HCT116 (cell line): ENCODE results near the gene EIF4E3. TPM values are rescaled to one million over a fixed set of nuclear protein-coding genes. Genes with fewer than 3 reads are reported as not detected.

ENCODE experiments used
- ATAC-seq: fragments of 200-7000 bp; cut with Tn5 transposase; 2 replicates; pipeline ENCODE4 v1.9.1; 2020; ENCODE audit warnings: mild to moderate bottlenecking, moderate library complexity
- BruUV-seq: library from RNA; stranded (reverse); fragments of 400-500 nt; replicated peaks from 2 replicates; lab custom pipeline; 2021; lab: Mats Ljungman, UMichigan
- CTCF ChIA-PET: fragments of 300-600 bp; sonication (Branson Sonifier 250); formaldehyde crosslinking; loops from one replicate; lab custom pipeline; 2021; ENCODE audit warnings: antibody characterized with exemption; lab: Charles Lee
- POLR2A ChIA-PET: fragments of 300-600, 350-600 bp; sonication (Branson Sonifier 250); formaldehyde crosslinking; loops from one replicate; lab custom pipeline; 2021; ENCODE audit warnings: antibody characterized with exemption; lab: Charles Lee
- RAD21 ChIA-PET, 2 experiments: fragments of 300-600 bp; sonication (Branson Sonifier 250); formaldehyde crosslinking; loops; one replicate each; lab custom pipeline; 2023; ENCODE audit warnings: low total read pairs in 2 of 2; ENCODE audit not compliant: uncharacterized antibody in 2 of 2, unreplicated experiment in 2 of 2, low non-redundant PET in 1 of 2; lab: Charles Lee
- DNase-seq: peaks from one replicate; pipeline ENCODE4 v3.0.0-alpha.2; 2010; ENCODE audit warnings: low read depth, low spot score
- H2AFZ ChIP-seq: fragments of 200-600 bp; shearing (Covaris generic), sonication (generic); 2 replicates; pipeline ENCODE4 v1.6.1; 2017; ENCODE audit warnings: low read depth, mixed run types, mixed read lengths, antibody characterized with exemption, low read length; ENCODE audit not compliant: poor library complexity, severe bottlenecking
- H3K27ac ChIP-seq: 2 replicates; pipeline ENCODE4 v1.5.1; 2012; ENCODE audit warnings: low read depth, low read length
- H3K27me3 ChIP-seq: fragments of 200-600 bp; sonication (generic); 2 replicates; pipeline ENCODE4 v1.6.1; 2016; ENCODE audit warnings: mixed run types, low read length, mixed read lengths; ENCODE audit not compliant: insufficient read depth
- H3K36me3 ChIP-seq, 2 experiments: fragments of 200-500 bp in 1 of 2; fragments of 200-600 bp in 1 of 2; sonication (Bioruptor generic) in 1 of 2; sonication (generic) in 1 of 2; 2 replicates each; pipeline versions ENCODE4 v1.5.1 to v1.6.1; 2014 to 2016; ENCODE audit warnings: low read length in 2 of 2, inconsistent platforms in 1 of 2, mixed read lengths in 1 of 2, mixed run types in 1 of 2; ENCODE audit not compliant: insufficient read depth in 2 of 2, control insufficient read depth in 1 of 2
- H3K4me1 ChIP-seq, 2 experiments: fragments of 200-600 bp in 1 of 2; sonication (generic) in 1 of 2; 2 replicates each; pipeline versions ENCODE4 v1.5.1 to v1.6.1; 2012 to 2017; ENCODE audit warnings: low read length in 2 of 2, inconsistent platforms in 1 of 2, mild to moderate bottlenecking in 1 of 2, mixed read lengths in 1 of 2, mixed run types in 1 of 2, moderate library complexity in 1 of 2; ENCODE audit not compliant: insufficient read depth in 2 of 2, control insufficient read depth in 1 of 2
- H3K4me2 ChIP-seq: fragments of 200-600 bp; sonication (generic); 2 replicates; pipeline ENCODE4 v1.6.1; 2017; ENCODE audit warnings: mixed run types, low read length, mixed read lengths
- H3K4me3 ChIP-seq, 2 experiments: fragments of 200-600 bp in 1 of 2; sonication (generic) in 1 of 2; replicated peaks in 1 of 2; 2 replicates each; pipeline ENCODE4 v1.5.1; 2011 to 2016; ENCODE audit warnings: low read length in 2 of 2, control low read depth in 1 of 2, low read depth in 1 of 2, mild to moderate bottlenecking in 1 of 2, mixed read lengths in 1 of 2, mixed run types in 1 of 2
- H3K79me2 ChIP-seq: fragments of 200-600 bp; sonication (generic); 2 replicates; pipeline ENCODE4 v1.6.1; 2017; ENCODE audit warnings: mild to moderate bottlenecking, mixed run types, low read length, moderate library complexity, mixed read lengths; ENCODE audit not compliant: insufficient read depth
- H3K9ac ChIP-seq: fragments of 200-600 bp; sonication (generic); 2 replicates; pipeline ENCODE4 v1.6.1; 2016; ENCODE audit warnings: low read length, mixed read lengths
- H3K9me2 ChIP-seq: fragments of 200-600 bp; sonication (generic), shearing (Covaris generic); 2 replicates; pipeline ENCODE4 v1.6.1; 2017; ENCODE audit warnings: mixed run types, mild to moderate bottlenecking, moderate library complexity; ENCODE audit not compliant: insufficient read depth
- H3K9me3 ChIP-seq, 2 experiments: fragments of 200-500 bp in 1 of 2; fragments of 200-600 bp in 1 of 2; sonication (Bioruptor generic) in 1 of 2; sonication (generic) in 1 of 2; 2 replicates each; pipeline ENCODE4 v1.6.1; 2014 to 2017; ENCODE audit warnings: low read length in 2 of 2, mixed read lengths in 2 of 2, inconsistent platforms in 1 of 2, low read depth in 1 of 2, mild to moderate bottlenecking in 1 of 2, mixed run types in 1 of 2, moderate library complexity in 1 of 2; ENCODE audit not compliant: control insufficient read depth in 1 of 2, insufficient read depth in 1 of 2
- H4K20me1 ChIP-seq: fragments of 200-600 bp; sonication (generic), shearing (Covaris generic); 2 replicates; pipeline ENCODE4 v1.6.1; 2017; ENCODE audit warnings: mixed run types, mild to moderate bottlenecking, moderate library complexity; ENCODE audit not compliant: insufficient read depth
- ATF3 ChIP-seq: IDR thresholded peaks from 2 replicates; pipeline ENCODE4 v1.6.1; 2012
- FOSL1 ChIP-seq: IDR thresholded peaks from 2 replicates; pipeline ENCODE4 v1.6.1; 2012; ENCODE audit warnings: low read depth
- POLR2A ChIP-seq: IDR thresholded peaks from 2 replicates; pipeline ENCODE4 v1.7.0; 2011; ENCODE audit warnings: borderline replicate concordance; ENCODE audit not compliant: insufficient read depth, insufficient read length; ENCODE audit errors: extremely low read depth
- POLR2AphosphoS5 ChIP-seq: IDR thresholded peaks from 2 replicates; pipeline ENCODE4 v1.6.1; 2011; ENCODE audit warnings: mild to moderate bottlenecking, low read depth, low read length, moderate library complexity
- SIN3A ChIP-seq: IDR thresholded peaks from 2 replicates; pipeline ENCODE4 v1.6.1; 2012; ENCODE audit warnings: low read depth
- SP1 ChIP-seq: IDR thresholded peaks from 2 replicates; pipeline ENCODE4 v1.6.1; 2012; ENCODE audit warnings: low read depth
- ZFX ChIP-seq: fragments of 450-650 bp; IDR thresholded peaks from 2 replicates; pipeline ENCODE4 v1.6.1; 2017
- intact Hi-C: fragments of 100-400 bp; cut with micrococcal nuclease; formaldehyde crosslinking; loops from 2 replicates; pipeline ENCODE4 v1.10.0; 2022
- total RNA-seq: library from RNA; stranded (reverse); gene quantifications from one replicate; pipeline ENCODE4 v1.2.1, GENCODE V29; 2021; ENCODE audit not compliant: unreplicated experiment

EIF4E3 gene
- total RNA-seq, 1 experiment from 2014 or later: 6.0 TPM

- TF ChIP-seq FOSL1: no peak
- H2AFZ ChIP-seq: no peak overlapping the region
- ChIA-PET RAD21 (no interaction called here), POLR2A (no interaction called here), CTCF (no interaction called here)
- H3K4me2 ChIP-seq: no peak overlapping the region
- ATAC-seq (no peak), DNase-seq (no peak)
- no peaks in the 10 kb centered on the region for H4K20me1 ChIP-seq
- no peaks in the 10 kb centered on the region for H3K4me1 ChIP-seq
- no peak overlapping the region for H3K9ac ChIP-seq
- H3K9me2 ChIP-seq: no peaks in the 10 kb centered on the region
- no peak overlapping the region for H3K27ac ChIP-seq
- H3K79me2 ChIP-seq: no peaks in the 10 kb centered on the region
- intact Hi-C loops: no loop called here
- no peaks in the 10 kb centered on the region for H3K27me3 ChIP-seq
- H3K4me3 ChIP-seq: no peak overlapping the region
- no TSS peak for BruUV-seq
- H3K36me3 ChIP-seq: no peaks in the 10 kb centered on the region
- H3K9me3 ChIP-seq: no peaks in the 10 kb centered on the region
These were observed 46.7 kb upstream of the EIF4E3 start for GRCh38 chr3:71771884-71772283.

- POLR2A ChIA-PET: no interaction called here
- CTCF ChIA-PET: no interaction called here
- intact Hi-C loops: no loop called here
- no peak for DNase-seq
- no peak for ATAC-seq
- H3K4me2 ChIP-seq: no peak overlapping the region
- H3K4me3 ChIP-seq: no peak overlapping the region
- RAD21 ChIA-PET: no interaction called here
- BruUV-seq: no TSS peak
- H3K27me3 ChIP-seq: no peaks in the 10 kb centered on the region
- no peak overlapping the region for H2AFZ ChIP-seq
- no peaks in the 10 kb centered on the region for H3K36me3 ChIP-seq
- H3K4me1 ChIP-seq: no peaks in the 10 kb centered on the region
- no peak overlapping the region for H3K9ac ChIP-seq
- H3K9me2 ChIP-seq: no peaks in the 10 kb centered on the region
- H3K27ac ChIP-seq: no peak overlapping the region
- no peaks in the 10 kb centered on the region for H3K9me3 ChIP-seq
- H4K20me1 ChIP-seq: no peaks in the 10 kb centered on the region
- H3K79me2 ChIP-seq: no peaks in the 10 kb centered on the region
- TF ChIP-seq SIN3A: no peak
- no peak for TF ChIP-seq POLR2AphosphoS5
- TF ChIP-seq ATF3: no peak
- TF ChIP-seq SP1: no peak
- no peak for TF ChIP-seq ZFX
- no peak for TF ChIP-seq POLR2A
These were observed 45.9 kb upstream of the EIF4E3 start for GRCh38 chr3:71771126-71771525.
